ELR (cell line): ENCODE data around the gene TNFRSF25.
A peak's percentile ranks its signal among the peaks of the same experiment; 100 is the strongest.
"Not testable (repeated sequence)": the region's sequence is repeated elsewhere in the genome, so short reads cannot be mapped to it uniquely, and the experiment has no call there.

Experiments used
- DNase-seq: peaks from one replicate; pipeline ENCODE4 v3.0.0-alpha.2; 2015; ENCODE audit warnings: low read depth

The TNFRSF25 gene

GRCh38 chr1:6453895-6454855 lies 11.8 kb downstream of the TNFRSF25 start:
- DNase-seq = not testable (repeated sequence)

DNA sequence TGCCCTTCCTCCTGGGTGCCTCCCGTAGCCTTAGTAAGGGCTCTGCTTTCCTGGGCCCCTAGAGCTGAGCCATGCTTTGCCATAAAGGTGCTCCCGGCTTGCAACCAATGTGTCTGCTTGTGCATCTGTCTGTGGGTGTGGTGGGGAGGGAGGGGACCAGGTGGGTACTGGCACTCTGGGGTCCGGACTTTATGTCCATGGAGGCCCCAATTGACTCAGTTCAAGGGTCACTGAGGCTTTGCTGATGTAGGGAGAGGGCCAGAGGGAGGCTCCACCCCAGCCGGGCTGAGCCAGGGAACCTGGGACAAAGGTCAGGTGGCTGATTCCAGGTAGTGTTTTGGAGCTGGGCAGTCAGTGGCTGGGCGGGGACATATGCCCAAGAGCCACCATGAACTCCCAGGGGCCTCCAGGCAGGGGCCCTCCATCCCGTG lies 15.0 kb downstream of the TNFRSF25 start:
- DNase-seq = no peak

- not testable (repeated sequence) for DNase-seq
Observed at GRCh38 chr1:6450486-6450885, 15.5 kb downstream of the TNFRSF25 start.

- DNase-seq = no peak
Observed at GRCh38 chr1:6450005-6450450, 15.9 kb downstream of the TNFRSF25 start.

- DNase-seq = peak; percentile 31
Observed at GRCh38 chr1:6448749-6449631, 17.0 kb downstream of the TNFRSF25 start.

DNA sequence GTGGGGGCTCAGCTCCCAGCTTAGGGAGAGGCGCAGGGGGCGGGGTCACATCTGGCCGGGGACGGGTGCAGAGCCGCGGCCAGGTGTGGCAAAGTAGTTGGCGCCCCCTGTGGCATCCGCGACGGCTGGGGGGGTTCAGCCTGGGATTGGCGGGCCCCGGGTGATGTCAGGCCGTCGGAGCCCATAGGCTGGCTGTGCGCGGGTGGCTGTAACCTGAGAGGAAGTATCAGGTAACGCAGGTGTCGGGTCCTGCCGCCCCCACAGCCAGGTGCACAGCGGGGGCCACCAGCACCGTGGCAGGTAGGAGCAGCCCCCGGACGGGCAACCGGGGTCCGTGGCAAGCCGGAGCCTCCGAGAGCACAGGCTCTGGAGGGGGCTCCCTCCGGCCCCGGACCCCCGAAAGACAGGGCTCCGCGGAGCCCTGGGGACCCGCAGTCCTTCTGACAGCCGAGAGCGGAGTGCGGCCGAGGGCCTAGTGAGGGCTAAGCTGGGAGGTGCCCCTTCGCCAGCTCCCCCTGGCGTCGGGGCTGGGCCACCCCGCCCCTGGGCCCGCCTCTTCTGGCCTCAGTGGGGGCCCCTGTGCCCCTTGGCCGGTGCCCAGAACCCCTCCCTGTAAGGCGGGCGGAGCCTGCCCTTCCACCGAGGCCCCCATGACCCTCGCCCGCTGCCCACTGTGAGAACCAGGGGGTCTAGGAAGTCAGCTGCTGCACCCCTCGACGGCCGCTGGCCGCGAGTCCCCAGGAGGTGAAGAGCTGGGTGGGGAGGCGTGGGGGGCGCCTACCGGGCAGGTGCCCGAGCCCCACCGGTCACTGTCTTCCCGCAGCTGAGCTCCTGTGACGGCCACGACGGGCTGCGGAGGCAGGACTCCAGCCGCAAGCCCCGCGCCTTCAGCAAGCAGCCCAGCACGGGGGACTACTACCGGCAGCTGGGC lies 17.9 kb downstream of the TNFRSF25 start:
- no peak for DNase-seq

DNA sequence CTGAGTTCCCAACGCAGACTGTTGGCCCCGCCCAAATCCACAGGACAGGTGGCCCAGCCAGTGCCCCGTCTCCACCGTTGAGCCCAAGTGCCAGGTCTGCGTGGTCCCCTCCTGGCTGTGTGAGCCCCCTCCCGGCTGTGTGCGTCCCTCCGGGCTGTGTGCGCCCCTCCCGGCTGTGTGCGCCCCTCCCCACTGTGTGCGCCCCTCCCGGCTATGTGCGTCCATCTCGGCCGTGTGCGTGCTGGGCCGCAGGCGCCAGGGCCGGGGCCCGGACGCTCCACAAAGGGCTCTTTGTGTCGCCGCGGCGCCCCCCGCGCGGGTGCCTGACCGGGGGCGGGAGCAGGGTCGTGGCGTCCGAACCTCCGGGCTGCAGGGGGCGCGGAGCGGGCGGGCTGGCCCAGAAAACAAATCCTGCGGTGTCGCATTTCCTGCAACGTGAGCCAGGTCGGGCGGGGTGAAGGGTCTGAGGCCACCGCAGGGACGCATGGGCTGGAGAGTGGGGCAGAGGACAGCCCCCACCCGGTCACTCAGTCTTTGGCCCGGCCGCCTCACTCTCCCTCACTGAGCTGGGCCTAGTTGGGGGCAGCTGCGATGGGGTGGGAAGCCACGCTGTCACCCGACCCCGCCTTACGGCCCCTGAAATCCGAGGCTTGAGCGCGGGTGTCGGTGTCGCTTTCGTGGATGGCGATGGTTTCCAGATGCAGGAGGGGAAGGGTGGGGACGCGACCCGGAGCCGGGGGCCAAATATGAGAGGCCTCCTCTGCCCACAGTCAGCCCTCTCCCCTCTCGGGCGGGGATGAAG lies 18.8 kb downstream of the TNFRSF25 start:
- DNase-seq = no peak

DNA sequence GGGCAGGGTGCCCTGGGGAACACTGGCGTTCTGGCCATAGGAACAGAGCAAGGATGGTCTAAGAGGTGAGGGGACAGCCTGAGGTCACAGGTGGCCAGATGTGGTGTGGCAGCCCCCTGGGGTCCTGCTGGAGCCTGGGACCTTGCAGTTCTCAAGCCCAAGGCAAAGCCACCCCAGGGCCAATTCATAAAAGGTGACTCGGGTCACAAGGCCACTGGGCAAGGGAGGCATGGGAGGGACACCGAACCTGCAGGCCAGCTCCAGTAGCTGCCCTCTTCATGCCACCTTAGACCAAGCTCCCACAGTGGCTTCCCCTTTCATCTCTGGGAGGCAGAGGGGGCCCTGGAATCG lies 19.3 kb downstream of the TNFRSF25 start:
- no peak for DNase-seq

GRCh38 chr1:6445929-6446328 lies 20.0 kb downstream of the TNFRSF25 start:
- not testable (repeated sequence) for DNase-seq

DNA sequence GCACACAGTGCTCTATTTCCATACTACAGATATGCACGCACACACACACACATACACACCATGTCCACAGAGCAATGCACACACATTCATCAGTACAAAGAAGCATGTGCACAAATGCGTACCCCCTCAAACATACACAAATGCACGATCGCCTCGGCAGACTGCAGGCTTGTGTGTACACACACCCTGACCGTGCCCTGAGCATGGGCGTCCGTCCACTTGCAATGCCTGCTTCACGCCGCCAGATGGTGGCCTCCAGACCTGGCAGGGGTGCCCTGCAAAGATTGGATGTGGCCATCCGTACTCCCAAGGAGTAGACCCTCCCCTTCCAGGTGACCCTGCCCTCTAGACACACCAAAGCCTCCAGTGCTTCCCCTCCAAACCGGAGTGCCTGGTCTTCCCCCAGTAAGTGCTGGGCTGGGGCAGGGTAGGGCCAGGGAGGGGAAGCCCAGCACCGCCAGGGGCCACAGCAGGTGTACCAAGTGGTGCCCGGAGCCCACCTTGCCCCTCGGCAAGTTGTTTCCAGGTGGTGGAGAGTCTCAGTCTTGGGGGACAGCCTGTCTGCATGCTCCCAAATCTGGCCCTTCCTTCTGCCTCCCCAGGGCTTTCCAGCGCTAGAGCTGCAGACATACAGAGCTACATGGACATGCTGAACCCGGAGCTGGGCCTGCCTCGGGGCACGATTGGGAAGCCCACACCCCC lies 20.8 kb downstream of the TNFRSF25 start:
- DNase-seq = peak; percentile 63

DNA sequence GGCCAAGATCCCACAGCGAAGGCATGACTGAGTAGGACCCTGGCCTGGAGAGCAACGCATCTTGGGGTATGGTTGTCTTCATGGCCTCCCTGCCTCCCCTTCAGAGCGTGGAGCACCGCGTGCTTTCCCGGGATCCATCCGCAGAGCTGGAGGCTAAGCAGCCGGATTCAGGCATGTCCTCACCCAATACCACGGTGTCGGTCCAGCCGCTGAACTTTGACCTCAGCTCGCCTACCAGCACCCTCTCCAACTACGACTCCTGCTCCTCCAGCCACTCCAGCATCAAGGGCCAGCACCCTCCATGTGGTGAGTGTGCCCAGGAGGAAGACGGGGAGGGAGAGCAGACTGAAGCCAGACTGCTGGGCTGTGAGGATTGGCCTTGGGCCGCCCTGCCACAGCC lies 21.6 kb downstream of the TNFRSF25 start:
- DNase-seq = no peak

DNA sequence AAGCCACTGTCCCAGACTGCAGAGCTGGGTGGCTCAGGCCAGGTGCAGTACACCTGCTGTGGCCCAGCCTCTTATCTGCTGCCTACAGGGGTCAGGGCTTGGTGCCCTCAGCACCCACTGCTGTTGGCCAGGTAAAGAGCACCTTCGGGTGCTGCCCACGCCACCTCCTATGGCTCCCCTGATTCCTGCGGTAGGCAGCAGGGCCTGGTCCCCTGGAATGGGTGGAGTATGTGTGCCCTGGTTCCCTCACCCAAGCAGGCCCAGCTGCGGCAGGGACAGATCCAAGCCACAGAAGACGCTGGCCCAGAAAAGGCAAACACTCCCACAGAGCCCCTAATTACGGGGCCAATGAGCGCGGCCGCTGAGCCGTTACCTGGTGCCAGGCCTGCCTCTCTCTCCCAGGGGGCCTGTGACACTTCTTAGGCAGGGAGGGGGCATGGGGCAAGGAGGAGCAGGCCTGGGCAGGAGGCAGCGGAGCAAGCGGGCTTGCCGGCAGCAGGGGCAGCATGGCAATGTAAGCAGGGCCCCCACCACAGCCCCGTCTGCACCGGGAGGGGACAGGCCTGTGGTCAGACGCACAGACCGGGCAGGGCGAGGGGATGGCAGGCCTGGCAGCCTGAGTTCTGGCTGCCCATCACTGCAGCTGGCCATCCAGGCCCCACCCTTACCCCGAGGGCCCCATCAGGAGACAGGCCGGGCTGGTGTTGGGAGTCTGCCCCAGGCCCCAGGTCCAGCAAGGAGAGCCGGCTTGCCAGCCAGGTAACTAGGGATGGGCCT lies 22.4 kb downstream of the TNFRSF25 start:
- DNase-seq = no peak

- DNase-seq = no peak
Observed at GRCh38 chr1:6441586-6441985, 24.4 kb downstream of the TNFRSF25 start.

DNA sequence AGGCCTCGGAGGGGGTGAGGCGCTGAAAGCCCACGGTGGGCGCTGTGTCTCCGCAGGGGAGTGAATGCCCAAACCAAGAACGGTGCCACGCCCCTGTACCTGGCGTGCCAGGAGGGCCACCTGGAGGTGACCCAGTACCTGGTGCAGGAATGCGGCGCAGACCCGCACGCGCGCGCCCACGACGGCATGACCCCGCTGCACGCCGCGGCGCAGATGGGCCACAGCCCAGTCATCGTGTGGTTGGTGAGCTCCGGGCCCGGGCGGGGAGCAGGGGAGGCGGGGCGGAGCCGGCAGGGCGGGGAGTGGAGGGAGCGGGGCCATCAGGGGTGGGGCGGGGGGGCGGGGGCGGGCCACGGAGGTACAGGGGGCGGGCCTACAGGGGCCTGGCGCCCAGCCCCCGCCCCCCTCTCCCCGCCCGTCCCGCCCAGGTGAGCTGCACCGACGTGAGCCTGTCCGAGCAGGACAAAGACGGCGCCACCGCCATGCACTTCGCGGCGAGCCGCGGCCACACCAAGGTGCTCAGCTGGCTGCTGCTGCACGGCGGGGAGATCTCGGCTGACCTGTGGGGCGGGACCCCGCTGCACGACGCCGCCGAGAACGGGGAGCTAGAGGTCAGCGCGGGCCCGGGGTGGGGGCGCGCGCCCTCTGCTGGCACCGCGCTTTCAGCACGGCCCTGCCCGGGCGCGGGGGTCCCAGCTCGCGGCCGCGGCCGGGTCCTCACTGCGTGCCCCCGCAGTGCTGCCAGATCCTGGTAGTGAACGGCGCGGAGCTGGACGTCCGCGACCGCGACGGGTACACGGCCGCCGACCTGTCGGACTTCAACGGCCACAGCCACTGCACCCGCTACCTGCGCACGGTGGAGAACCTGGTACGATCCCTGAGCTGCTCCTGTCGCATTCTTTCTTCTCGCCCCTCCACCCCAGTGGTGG lies 25.5 kb downstream of the TNFRSF25 start:
- peak; percentile 64 for DNase-seq

DNA sequence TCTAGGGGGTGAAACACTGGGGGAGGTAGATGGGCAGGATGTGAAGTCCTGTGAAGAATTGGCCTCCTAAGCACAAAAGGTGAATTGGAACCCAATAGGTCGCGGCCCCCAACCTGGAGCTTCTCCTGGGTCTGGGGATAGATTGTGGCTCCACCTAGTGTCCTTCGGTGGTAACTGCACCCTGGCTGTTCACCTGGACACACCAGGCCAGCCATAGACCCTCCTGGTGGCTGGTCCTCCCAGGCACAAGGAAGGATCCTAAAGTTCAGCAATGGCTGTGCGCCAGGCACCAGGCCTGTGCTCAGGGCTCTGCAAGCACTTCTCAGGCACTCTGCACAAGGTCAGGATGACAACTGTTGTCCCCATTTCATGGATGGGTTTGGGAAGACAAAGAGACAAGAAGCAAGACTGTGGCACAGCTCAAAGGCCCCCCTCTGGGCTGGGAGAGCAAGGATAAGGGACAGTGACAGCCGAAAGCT lies 27.9 kb downstream of the TNFRSF25 start:
- DNase-seq = peak; percentile 64

- DNase-seq = not testable (repeated sequence)
Observed at GRCh38 chr1:6437012-6437700, 28.8 kb downstream of the TNFRSF25 start.

DNA sequence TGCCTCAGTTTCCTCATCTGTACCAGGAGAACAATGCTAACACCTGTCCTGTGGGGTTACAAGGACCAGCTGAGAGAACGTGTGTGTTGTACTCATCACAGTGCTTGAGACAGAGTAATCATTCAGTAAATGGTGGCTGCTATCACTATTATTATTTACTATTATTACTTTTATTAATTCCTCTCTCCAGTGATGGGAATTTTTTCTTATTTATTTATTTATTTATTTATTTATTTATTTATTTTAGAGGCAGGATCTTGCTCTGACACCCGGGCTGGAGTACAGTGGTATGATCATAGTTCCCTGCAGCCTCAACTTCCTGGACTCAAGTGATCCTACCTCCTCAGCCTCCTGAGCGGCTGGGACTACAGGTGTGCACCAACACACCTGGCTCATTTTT lies 29.7 kb downstream of the TNFRSF25 start:
- not testable (repeated sequence) for DNase-seq
